Transverse colon (tissue), 4 donors: ENCODE data around the gene EIF2AK3.

Experiments used
- CTCF ChIP-seq, 5 experiments: fragments of 200-600 bp in 3 of 5; fragments of 450-650 bp in 2 of 5; sonication (generic) in 3 of 5; IDR thresholded peaks; 1 replicate in 2 of 5; 2 replicates in 3 of 5; pipeline ENCODE4 v1.5.1; 2016 to 2017; ENCODE audit warnings: antibody characterized with exemption in 5 of 5, inconsistent platforms in 3 of 5, mild to moderate bottlenecking in 2 of 5, moderate library complexity in 1 of 5
- POLR2A ChIP-seq: fragments of 450-650 bp; IDR thresholded peaks from one replicate; pipeline ENCODE4 v1.6.1; 2016; ENCODE audit warnings: antibody characterized with exemption, mild to moderate bottlenecking, moderate library complexity
- POLR2AphosphoS5 ChIP-seq, 3 donors: sonication (generic); formaldehyde crosslinking; IDR thresholded peaks; one replicate each; pipeline ENCODE4 v1.6.1; 2016; ENCODE audit warnings: antibody characterized with exemption in 3 of 3

GRCh38 chr2:88596141-88596830 lies 31.0 kb downstream of the EIF2AK3 start:
- TF ChIP-seq CTCF (IDR thresholded peaks at IDR 0.05) (no peak), POLR2A (no peak), POLR2AphosphoS5 (IDR thresholded peaks at IDR 0.05) (no peak)
